Fibroblast of lung (primary cell): ENCODE data around the gene CHSY1. TPM values are rescaled to one million over a fixed set of nuclear protein-coding genes. Genes with fewer than 3 reads are reported as not detected.
A peak's percentile ranks its signal among the peaks of the same experiment; 100 is the strongest.

ENCODE experiments used
- DNase-seq, 2 donors: peaks; one replicate each; pipeline versions ENCODE4 v3.0.0 to v3.0.0-alpha.2; 2010; ENCODE audit warnings: low read depth in 2 of 2
- H2AFZ ChIP-seq: 2 replicates; pipeline ENCODE4 v1.5.1; 2012; ENCODE audit warnings: low read length, control low read depth, inconsistent platforms
- H3K27ac ChIP-seq: 2 replicates; pipeline ENCODE4 v1.5.1; 2011; ENCODE audit warnings: low read length, control low read depth; ENCODE audit not compliant: insufficient read depth
- H3K27me3 ChIP-seq: 2 replicates; pipeline ENCODE4 v1.5.1; 2011; ENCODE audit warnings: mild to moderate bottlenecking, low read length; ENCODE audit not compliant: control insufficient read depth, insufficient read depth
- H3K36me3 ChIP-seq: 2 replicates; pipeline ENCODE4 v1.5.1; 2011; ENCODE audit warnings: low read length; ENCODE audit not compliant: control insufficient read depth, insufficient read depth
- H3K4me1 ChIP-seq: 2 replicates; pipeline ENCODE4 v1.5.1; 2011; ENCODE audit warnings: low read length; ENCODE audit not compliant: control insufficient read depth, insufficient read depth; ENCODE audit errors: extremely low read depth
- H3K4me2 ChIP-seq: 2 replicates; pipeline ENCODE4 v1.5.1; 2011; ENCODE audit warnings: low read length, control low read depth; ENCODE audit not compliant: insufficient read depth; ENCODE audit errors: extremely low read depth
- H3K4me3 ChIP-seq, 4 experiments: fragments of 200-600 bp in 1 of 4; sonication (generic) in 1 of 4; replicated peaks in 1 of 4; 2 replicates each; pipeline ENCODE4 v1.5.1; 2011 to 2016; ENCODE audit warnings: low read length in 4 of 4, low read depth in 3 of 4, mild to moderate bottlenecking in 3 of 4, control low read depth in 2 of 4, inconsistent platforms in 1 of 4, mixed read lengths in 1 of 4; ENCODE audit not compliant: insufficient read depth in 1 of 4; ENCODE audit errors: control extremely low read depth in 1 of 4
- H3K79me2 ChIP-seq: 2 replicates; pipeline ENCODE4 v1.5.1; 2012; ENCODE audit warnings: mild to moderate bottlenecking, low read length, inconsistent platforms; ENCODE audit not compliant: control insufficient read depth, insufficient read depth
- H3K9ac ChIP-seq: 2 replicates; pipeline ENCODE4 v1.5.1; 2011; ENCODE audit warnings: mild to moderate bottlenecking, low read length, control low read depth; ENCODE audit not compliant: insufficient read depth
- H3K9me3 ChIP-seq: 2 replicates; pipeline ENCODE4 v1.5.1; 2012; ENCODE audit warnings: low read depth, low read length; ENCODE audit not compliant: control insufficient read depth, insufficient read depth
- H4K20me1 ChIP-seq: 2 replicates; pipeline ENCODE4 v1.5.1; 2011; ENCODE audit warnings: low read length; ENCODE audit not compliant: control insufficient read depth, insufficient read depth; ENCODE audit errors: extremely low read depth
- CTCF ChIP-seq, 2 donors: IDR thresholded peaks in 1 of 2; conservative IDR thresholded peaks in 1 of 2; 1 replicate in 1 of 2; 2 replicates in 1 of 2; pipeline ENCODE4 v1.5.1; 2011 to 2012; ENCODE audit warnings: low read length in 2 of 2, control low read depth in 1 of 2, inconsistent platforms in 1 of 2, low read depth in 1 of 2, mild to moderate bottlenecking in 1 of 2
- EZH2 ChIP-seq: IDR thresholded peaks from 2 replicates; pipeline ENCODE4 v1.5.1; 2012; ENCODE audit warnings: low read length, control low read depth, mild to moderate bottlenecking; ENCODE audit errors: missing control alignments
- polyA plus RNA-seq, 2 donors: library from polyadenylated mRNA; depleted of rRNA in 1 of 2; stranded (reverse) in 1 of 2; unstranded in 1 of 2; fragments of >200 nt; gene quantifications; 2 replicates each; pipeline ENCODE4 v1.2.1, GENCODE V29; 2011 to 2012; ENCODE audit warnings: missing spikeins in 1 of 2
- total RNA-seq: library from RNA; depleted of rRNA; stranded (reverse); fragments of >200 nt; gene quantifications from 2 replicates; pipeline ENCODE4 v1.2.1, GENCODE V29; 2014

CHSY1 gene
- total and polyA plus RNA-seq, 2 donors (not counting 1 experiment from before 2014, with no cell fraction given) = 28.6 to 57.0 TPM

- H3K9me3 ChIP-seq = no peaks in the 10 kb centered on the region
- no peak for DNase-seq
- peak overlapping the region; percentile 9 for H3K9ac ChIP-seq
- H3K36me3 ChIP-seq = no peaks in the 10 kb centered on the region
- H3K27ac ChIP-seq = peak overlapping the region; percentile 98
- peaks cover 39% of the 10 kb centered on the region for H3K4me1 ChIP-seq
- no peak overlapping the region for H3K4me3 ChIP-seq
- no peak overlapping the region for H3K4me2 ChIP-seq
- TF ChIP-seq CTCF (conservative IDR thresholded peaks at IDR 0.05 in 1 of 2, IDR thresholded peaks at IDR 0.05 in 1 of 2; ENCODE audit: low read depth in 1 of 2, low read length in 2 of 2) (no peak), EZH2 (no peak)
- peaks cover 94% of the 10 kb centered on the region for H3K79me2 ChIP-seq
- H3K27me3 ChIP-seq = no peaks in the 10 kb centered on the region
- no peak overlapping the region for H2AFZ ChIP-seq
- no peaks in the 10 kb centered on the region for H4K20me1 ChIP-seq
These were observed 59.8 kb downstream of the CHSY1 start for GRCh38 chr15:101192081-101192480.

GRCh38 chr15:101191242-101191641 lies 60.6 kb downstream of the CHSY1 start:
- no peak for TF ChIP-seq EZH2
- TF ChIP-seq CTCF (conservative IDR thresholded peaks at IDR 0.05 in 1 of 2, IDR thresholded peaks at IDR 0.05 in 1 of 2; ENCODE audit: low read depth in 1 of 2, low read length in 2 of 2) = no peak
- no peak for DNase-seq
- peak overlapping the region; percentile 27 for H3K9ac ChIP-seq

GRCh38 chr15:101190092-101190595 lies 61.7 kb downstream of the CHSY1 start:
- peak overlapping the region; percentile 94 for H3K9ac ChIP-seq
- H3K36me3 ChIP-seq = no peaks in the 10 kb centered on the region
- TF ChIP-seq EZH2 = no peak
- TF ChIP-seq CTCF (conservative IDR thresholded peaks at IDR 0.05 in 1 of 2, IDR thresholded peaks at IDR 0.05 in 1 of 2; ENCODE audit: low read depth in 1 of 2, low read length in 2 of 2) = no peak
- H3K4me2 ChIP-seq = peak overlapping the region; percentile 95
- H3K27ac ChIP-seq = peak overlapping the region; percentile 98
- H3K4me3 ChIP-seq = peak overlapping the region in 1 of 4 experiments; percentile 57
- no peak for DNase-seq
- H3K4me1 ChIP-seq = peaks cover 41% of the 10 kb centered on the region
- H3K27me3 ChIP-seq = no peaks in the 10 kb centered on the region
- no peaks in the 10 kb centered on the region for H4K20me1 ChIP-seq
- no peaks in the 10 kb centered on the region for H3K9me3 ChIP-seq
- peaks cover 93% of the 10 kb centered on the region for H3K79me2 ChIP-seq
- no peak overlapping the region for H2AFZ ChIP-seq

More at GRCh38 chr15:101191242-101191641, 60.6 kb downstream of the CHSY1 start:
- Histone ChIP-seq H3K27me3 (no peaks in the 10 kb centered on the region), H4K20me1 (no peaks in the 10 kb centered on the region), H3K4me3 (no peak overlapping the region), H3K36me3 (no peaks in the 10 kb centered on the region), H3K9me3 (no peaks in the 10 kb centered on the region), H3K4me2 (peak overlapping the region; percentile 42), H2AFZ (no peak overlapping the region), H3K27ac (peak overlapping the region; percentile 98), H3K4me1 (peaks cover 41% of the 10 kb centered on the region), H3K79me2 (peaks cover 94% of the 10 kb centered on the region)
